OCI-LY1 (cell line): Measurements from ENCODE around the gene SLC25A28.

Experiments
- EZH2 ChIP-seq: fragments of 200-600 bp; sonication (generic), shearing (Covaris generic); IDR thresholded peaks from 2 replicates; pipeline ENCODE4 v1.8.0; 2017; ENCODE audit warnings: borderline replicate concordance, mixed run types, mild to moderate bottlenecking, antibody characterized with exemption, low read length, moderate library complexity, mixed read lengths
- TF ChIP-seq, protein P1 (sequence below): fragments of 200-600 bp; sonication (generic), shearing (Covaris generic); IDR thresholded peaks from 2 replicates; pipeline ENCODE4 v1.5.1; 2017; ENCODE audit warnings: mild to moderate bottlenecking, antibody characterized with exemption, low read length, moderate library complexity, mixed read lengths

DNA sequence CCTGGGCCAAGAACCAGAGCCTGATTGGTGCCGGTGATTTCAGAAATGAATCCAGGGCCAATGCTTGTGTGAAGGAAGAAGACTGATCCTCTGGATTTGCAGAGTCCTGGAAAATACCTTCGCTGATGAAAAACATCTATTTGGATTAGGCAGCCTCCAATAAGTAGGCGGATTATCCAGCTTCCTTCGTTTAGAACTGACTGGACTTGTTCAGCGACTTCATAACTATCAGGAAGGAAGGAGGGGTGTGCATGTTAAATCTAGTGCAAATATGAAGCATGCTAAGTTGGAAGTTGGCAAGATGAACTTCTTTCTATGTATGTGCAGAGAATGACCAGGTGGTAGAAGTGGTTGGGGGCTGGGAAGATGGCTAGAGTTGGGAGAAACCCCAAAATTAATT lies 46.4 kb downstream of the SLC25A28 start:
- TF ChIP-seq, protein P1, sequence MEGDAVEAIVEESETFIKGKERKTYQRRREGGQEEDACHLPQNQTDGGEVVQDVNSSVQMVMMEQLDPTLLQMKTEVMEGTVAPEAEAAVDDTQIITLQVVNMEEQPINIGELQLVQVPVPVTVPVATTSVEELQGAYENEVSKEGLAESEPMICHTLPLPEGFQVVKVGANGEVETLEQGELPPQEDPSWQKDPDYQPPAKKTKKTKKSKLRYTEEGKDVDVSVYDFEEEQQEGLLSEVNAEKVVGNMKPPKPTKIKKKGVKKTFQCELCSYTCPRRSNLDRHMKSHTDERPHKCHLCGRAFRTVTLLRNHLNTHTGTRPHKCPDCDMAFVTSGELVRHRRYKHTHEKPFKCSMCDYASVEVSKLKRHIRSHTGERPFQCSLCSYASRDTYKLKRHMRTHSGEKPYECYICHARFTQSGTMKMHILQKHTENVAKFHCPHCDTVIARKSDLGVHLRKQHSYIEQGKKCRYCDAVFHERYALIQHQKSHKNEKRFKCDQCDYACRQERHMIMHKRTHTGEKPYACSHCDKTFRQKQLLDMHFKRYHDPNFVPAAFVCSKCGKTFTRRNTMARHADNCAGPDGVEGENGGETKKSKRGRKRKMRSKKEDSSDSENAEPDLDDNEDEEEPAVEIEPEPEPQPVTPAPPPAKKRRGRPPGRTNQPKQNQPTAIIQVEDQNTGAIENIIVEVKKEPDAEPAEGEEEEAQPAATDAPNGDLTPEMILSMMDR: no peak
- no peak for TF ChIP-seq EZH2
